CD4-positive, alpha-beta T cell (primary cell): ENCODE measurements around the gene FARS2. TPM values are rescaled to one million over a fixed set of nuclear protein-coding genes. Genes with fewer than 3 reads are reported as not detected.

Experiments
- ATAC-seq: fragments of 200-7000 bp; cut with Tn5 transposase; one replicate; pipeline ENCODE4 v1.10.0; 2022; ENCODE audit warnings: mild to moderate bottlenecking; ENCODE audit not compliant: poor library complexity
- CTCF ChIA-PET: fragments of 350-600 bp; sonication (Branson Sonifier 250); formaldehyde crosslinking; loops from one replicate; lab custom pipeline; 2021; ENCODE audit warnings: antibody characterized with exemption, inconsistent platforms; lab: Charles Lee
- POLR2A ChIA-PET: fragments of 350-600 bp; sonication (Branson Sonifier 250); formaldehyde crosslinking; loops from one replicate; lab custom pipeline; 2021; ENCODE audit warnings: antibody characterized with exemption, inconsistent platforms; lab: Charles Lee
- DNase-seq, 14 experiments: peaks; one replicate each; pipeline ENCODE4 v3.0.0-alpha.2; 2013 to 2020; ENCODE audit warnings: mixed read lengths in 2 of 14
- H3K27ac ChIP-seq, 2 donors: one replicate each; pipeline versions ENCODE4 v1.5.1 to v1.7.0; 2013; ENCODE audit warnings: low read length in 2 of 2, low read depth in 1 of 2, mild to moderate bottlenecking in 1 of 2
- H3K27me3 ChIP-seq, 2 experiments: 1 replicate in 1 of 2; 2 replicates in 1 of 2; pipeline versions ENCODE4 v1.6.1 to v1.7.0; 2013; ENCODE audit warnings: low read length in 2 of 2, control low read depth in 1 of 2, mild to moderate bottlenecking in 1 of 2, moderate library complexity in 1 of 2; ENCODE audit not compliant: insufficient read depth in 2 of 2, control insufficient read depth in 1 of 2
- H3K36me3 ChIP-seq: one replicate; pipeline ENCODE4 v1.6.1; 2013; ENCODE audit warnings: low read length, control low read depth; ENCODE audit not compliant: insufficient read depth
- H3K4me1 ChIP-seq: one replicate; pipeline ENCODE4 v1.6.1; 2013; ENCODE audit warnings: low read length, control low read depth; ENCODE audit not compliant: insufficient read depth
- H3K4me3 ChIP-seq: one replicate; pipeline ENCODE4 v1.5.1; 2013; ENCODE audit warnings: mild to moderate bottlenecking, low read length, moderate library complexity
- H3K9me3 ChIP-seq, 2 experiments: 1 replicate in 1 of 2; 2 replicates in 1 of 2; pipeline versions ENCODE4 v1.6.1 to v1.7.0; 2013; ENCODE audit warnings: low read length in 2 of 2, mild to moderate bottlenecking in 2 of 2, control low read depth in 1 of 2, moderate library complexity in 1 of 2; ENCODE audit not compliant: control insufficient read depth in 1 of 2, insufficient read depth in 1 of 2
- H3K27ac Mint-ChIP-seq: one replicate; pipeline ENCODE4 v1.8.0; 2020; ENCODE audit warnings: mixed read lengths
- H3K27me3 Mint-ChIP-seq: one replicate; pipeline ENCODE4 v1.8.0; 2021; ENCODE audit warnings: mixed read lengths
- H3K36me3 Mint-ChIP-seq: one replicate; pipeline ENCODE4 v1.8.0; 2021; ENCODE audit warnings: low read depth, mixed read lengths
- H3K4me1 Mint-ChIP-seq: one replicate; pipeline ENCODE4 v1.8.0; 2021; ENCODE audit warnings: low read depth, mixed read lengths
- H3K4me3 Mint-ChIP-seq: one replicate; pipeline ENCODE4 v1.8.0; 2020; ENCODE audit warnings: mild to moderate bottlenecking, mixed read lengths
- H3K9me3 Mint-ChIP-seq: one replicate; pipeline ENCODE4 v1.8.0; 2020; ENCODE audit warnings: mixed read lengths
- intact Hi-C, 2 experiments: fragments of 100-400 bp; cut with DNase I in 1 of 2; cut with micrococcal nuclease in 1 of 2; formaldehyde crosslinking; loops; one replicate each; pipeline versions ENCODE4 v1.15.1 to v1.9.0; 2023 to 2025; cut with DNase I, micrococcal nuclease
- total RNA-seq, 174 experiments: library from RNA in 2 of 174; stranded (reverse) in 2 of 174; gene quantifications; one replicate each; pipeline ENCODE4 v1.2.3 and lab custom pipeline; 2021 to 2026
- TF ChIP-seq, protein P1 (sequence below): fragments of 200-600 bp; IDR thresholded peaks from one replicate; pipeline ENCODE4 v1.8.0; 2022; ENCODE audit warnings: antibody characterized with exemption, mild to moderate bottlenecking

FARS2 gene
- total RNA-seq, 2 experiments from 2014 or later: 12.6 to 12.8 TPM

DNA sequence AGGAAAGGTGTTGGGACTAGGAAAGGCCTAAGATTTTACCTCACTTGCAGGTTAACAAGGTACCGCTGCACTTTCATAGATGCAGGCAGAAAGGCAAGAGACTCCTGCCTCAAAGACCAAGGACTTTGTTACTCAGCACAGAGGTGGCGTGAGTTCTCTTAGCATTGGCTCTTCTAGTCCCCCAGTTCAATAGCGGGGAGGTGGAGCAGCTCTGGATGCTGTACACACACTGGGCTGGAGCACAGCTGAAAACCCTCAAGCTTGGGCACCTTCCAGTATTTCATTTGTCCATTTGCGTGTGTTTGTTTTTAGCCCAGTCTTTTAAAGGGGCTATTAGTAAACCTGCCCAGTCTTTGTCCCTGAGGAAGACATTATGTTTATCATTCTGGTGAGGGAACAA, 345.2 kb downstream of the FARS2 start:
- no peaks in the 10 kb centered on the region for H3K9me3 ChIP-seq
- no peaks in the 10 kb centered on the region for H3K4me1 ChIP-seq
- Mint-ChIP-seq H3K27me3 (no peaks in the 10 kb centered on the region), H3K4me3 (no peak overlapping the region), H3K27ac (no peak overlapping the region), H3K36me3 (no peaks in the 10 kb centered on the region), H3K9me3 (no peaks in the 10 kb centered on the region), H3K4me1 (no peaks in the 10 kb centered on the region)
- H3K27ac ChIP-seq: no peak overlapping the region
- intact Hi-C loops: no loop called here
- TF ChIP-seq, protein P1, sequence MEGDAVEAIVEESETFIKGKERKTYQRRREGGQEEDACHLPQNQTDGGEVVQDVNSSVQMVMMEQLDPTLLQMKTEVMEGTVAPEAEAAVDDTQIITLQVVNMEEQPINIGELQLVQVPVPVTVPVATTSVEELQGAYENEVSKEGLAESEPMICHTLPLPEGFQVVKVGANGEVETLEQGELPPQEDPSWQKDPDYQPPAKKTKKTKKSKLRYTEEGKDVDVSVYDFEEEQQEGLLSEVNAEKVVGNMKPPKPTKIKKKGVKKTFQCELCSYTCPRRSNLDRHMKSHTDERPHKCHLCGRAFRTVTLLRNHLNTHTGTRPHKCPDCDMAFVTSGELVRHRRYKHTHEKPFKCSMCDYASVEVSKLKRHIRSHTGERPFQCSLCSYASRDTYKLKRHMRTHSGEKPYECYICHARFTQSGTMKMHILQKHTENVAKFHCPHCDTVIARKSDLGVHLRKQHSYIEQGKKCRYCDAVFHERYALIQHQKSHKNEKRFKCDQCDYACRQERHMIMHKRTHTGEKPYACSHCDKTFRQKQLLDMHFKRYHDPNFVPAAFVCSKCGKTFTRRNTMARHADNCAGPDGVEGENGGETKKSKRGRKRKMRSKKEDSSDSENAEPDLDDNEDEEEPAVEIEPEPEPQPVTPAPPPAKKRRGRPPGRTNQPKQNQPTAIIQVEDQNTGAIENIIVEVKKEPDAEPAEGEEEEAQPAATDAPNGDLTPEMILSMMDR: no peak
- ChIA-PET CTCF (interaction anchor here (1.0 kb wide), 2 partner anchors 27 to 102 kb away, joined by 3 read pairs; no protein-coding TSS in a partner anchor), POLR2A (no interaction called here)
- no peaks in the 10 kb centered on the region for H3K27me3 ChIP-seq
- DNase-seq: no peak
- ATAC-seq: no peak
- no peaks in the 10 kb centered on the region for H3K36me3 ChIP-seq
- H3K4me3 ChIP-seq: no peak overlapping the region

DNA sequence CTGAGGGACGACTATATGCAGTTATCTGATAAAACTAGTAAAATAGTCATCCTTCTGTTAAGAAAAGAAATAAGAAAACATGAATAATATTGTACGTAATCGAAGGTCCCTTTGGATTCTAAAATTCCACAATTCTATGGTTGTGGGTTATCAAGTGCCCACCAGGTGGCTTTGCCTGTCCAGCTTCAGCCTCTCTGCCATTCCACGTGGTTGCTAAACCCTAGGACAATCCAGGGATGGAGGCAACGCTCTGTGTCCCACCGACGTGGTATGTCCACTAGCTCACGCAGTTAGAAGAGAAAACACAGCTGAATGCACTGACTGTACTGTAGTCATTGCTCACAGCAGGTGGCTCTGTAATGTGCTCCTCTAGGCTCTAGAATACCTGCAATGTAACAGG, 349.3 kb downstream of the FARS2 start:
- intact Hi-C loops: no loop called here

DNA sequence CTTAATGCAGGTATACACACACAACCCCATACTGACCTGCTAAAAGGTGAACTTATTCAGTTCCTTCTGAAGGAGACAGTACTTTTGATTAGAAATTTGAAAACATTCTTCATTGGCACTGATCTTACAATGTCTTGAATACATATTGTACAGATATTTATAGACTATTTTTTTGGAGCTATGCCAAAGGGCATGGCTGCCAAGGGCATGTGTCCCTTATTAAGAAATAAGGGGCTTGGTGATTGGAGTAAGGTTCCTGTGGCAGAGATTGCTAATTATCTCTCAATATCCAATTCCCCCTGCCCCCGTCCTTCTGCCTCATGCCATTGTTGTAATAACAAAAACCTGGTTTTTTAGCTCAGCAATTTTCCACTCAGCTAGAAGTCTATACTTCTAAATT, 355.9 kb downstream of the FARS2 start:
- CTCF ChIA-PET: no interaction called here
- POLR2A ChIA-PET: no interaction called here
- DNase-seq (no peak), ATAC-seq (no peak)
- Mint-ChIP-seq H3K9me3 (no peaks in the 10 kb centered on the region), H3K4me3 (no peak overlapping the region), H3K36me3 (peaks cover 23% of the 10 kb centered on the region), H3K27ac (no peak overlapping the region), H3K27me3 (no peaks in the 10 kb centered on the region), H3K4me1 (peaks cover 19% of the 10 kb centered on the region)
- Histone ChIP-seq H3K27me3 (no peaks in the 10 kb centered on the region), H3K4me3 (no peak overlapping the region), H3K36me3 (no peaks in the 10 kb centered on the region), H3K27ac (no peak overlapping the region), H3K9me3 (no peaks in the 10 kb centered on the region), H3K4me1 (peaks cover 10% of the 10 kb centered on the region)
- TF ChIP-seq, protein P1: no peak
- intact Hi-C loops: no loop called here

More for the DNA sequence above, 349.3 kb downstream of the FARS2 start:
- no peaks in the 10 kb centered on the region for H3K9me3 Mint-ChIP-seq
- ATAC-seq (no peak), DNase-seq (no peak)
- H3K36me3 ChIP-seq: no peaks in the 10 kb centered on the region
- ChIA-PET POLR2A (no interaction called here), CTCF (no interaction called here)
- H3K4me1 Mint-ChIP-seq: no peaks in the 10 kb centered on the region
- H3K27ac ChIP-seq: no peak overlapping the region
- no peak overlapping the region for H3K27ac Mint-ChIP-seq
- TF ChIP-seq, protein P1: no peak
- H3K27me3 Mint-ChIP-seq: no peaks in the 10 kb centered on the region
- peaks cover 22% of the 10 kb centered on the region for H3K36me3 Mint-ChIP-seq
- H3K27me3 ChIP-seq: no peaks in the 10 kb centered on the region
- no peak overlapping the region for H3K4me3 Mint-ChIP-seq
- H3K4me3 ChIP-seq: no peak overlapping the region
- H3K9me3 ChIP-seq: no peaks in the 10 kb centered on the region
- H3K4me1 ChIP-seq: no peaks in the 10 kb centered on the region
